Adipose tissue (tissue), 3 donors: ENCODE results near the gene H2AZ2. TPM values are rescaled to one million over a fixed set of nuclear protein-coding genes. Genes with fewer than 3 reads are reported as not detected.
"Not testable (repeated sequence)": the region's sequence is repeated elsewhere in the genome, so short reads cannot be mapped to it uniquely, and the experiment has no call there.

Source experiments
- H3K27ac ChIP-seq: one replicate; pipeline ENCODE4 v1.5.1; 2013; ENCODE audit warnings: low read depth, low read length
- WGBS, 3 donors: extraction: QIAGEN DNeasy Blood & Tissue Kit; methylation state at CpG; one replicate each; pipeline ENCODE4 v1.1.7; 2013; 5-methylcytosine and 5-hydroxymethylcytosine counted together
- polyA plus RNA-seq, 3 donors: library from polyadenylated mRNA; stranded (reverse); fragments of 200-250 nt; gene quantifications; one replicate each; pipeline ENCODE4 v1.2.3, GENCODE V29; 2013
- donor health status: healthy with polysubstance abuse.
- donor health status: Bipolar disorder and iron deficiency.
- donor health status: healthy.

The H2AZ2 gene
- polyA plus RNA-seq, 3 donors = 53.1 to 123 (median 78.6) TPM

DNA sequence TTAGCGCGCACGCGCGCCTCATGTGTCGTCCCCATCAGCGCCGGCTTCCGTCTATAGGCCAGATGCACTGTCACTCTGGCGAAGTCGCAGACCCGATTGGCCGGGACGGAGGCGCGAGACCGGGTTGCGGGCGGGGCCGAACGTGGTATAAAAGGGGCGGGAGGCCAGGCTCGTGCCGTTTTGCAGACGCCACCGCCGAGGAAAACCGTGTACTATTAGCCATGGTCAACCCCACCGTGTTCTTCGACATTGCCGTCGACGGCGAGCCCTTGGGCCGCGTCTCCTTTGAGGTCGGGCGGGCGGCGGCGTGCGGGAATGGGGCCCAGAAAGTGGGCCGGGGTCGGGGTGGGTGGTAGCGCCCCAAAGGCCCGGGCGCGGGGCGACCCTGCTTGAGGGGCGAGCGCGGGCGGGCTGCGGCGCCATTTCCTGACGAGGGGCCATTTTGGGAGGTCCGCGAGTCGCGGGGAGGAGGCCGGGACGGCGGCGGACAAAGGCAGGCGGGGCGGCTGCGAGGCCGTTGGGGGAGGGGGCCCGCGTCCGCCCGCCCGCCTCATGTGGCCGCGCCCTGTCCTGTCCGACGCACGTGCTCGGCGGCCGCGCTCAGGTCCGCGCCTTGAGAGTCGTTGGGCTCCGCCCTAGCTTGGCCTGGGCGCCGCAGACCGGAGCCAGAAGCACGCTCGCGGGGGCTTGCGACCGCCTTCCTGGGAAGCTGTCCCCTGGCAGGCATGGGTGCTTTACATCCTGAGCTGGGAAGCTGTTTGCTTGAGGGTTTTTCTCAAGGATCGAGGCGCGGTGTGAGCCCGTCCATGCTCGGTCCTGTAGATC, 51.2 kb downstream of the H2AZ2 start, which contains the start of gene PPIA:
TSS of gene PPIA (plus strand) at position 178 of the 825 bp plus-strand sequence. CDS start at position 222, 44 bp downstream.
- WGBS, 3 donors = 1% methylated on average over 83 to 99 of the region's 99 CpGs
- peak within 1 kb of the TSS; percentile 99 for H3K27ac ChIP-seq

DNA sequence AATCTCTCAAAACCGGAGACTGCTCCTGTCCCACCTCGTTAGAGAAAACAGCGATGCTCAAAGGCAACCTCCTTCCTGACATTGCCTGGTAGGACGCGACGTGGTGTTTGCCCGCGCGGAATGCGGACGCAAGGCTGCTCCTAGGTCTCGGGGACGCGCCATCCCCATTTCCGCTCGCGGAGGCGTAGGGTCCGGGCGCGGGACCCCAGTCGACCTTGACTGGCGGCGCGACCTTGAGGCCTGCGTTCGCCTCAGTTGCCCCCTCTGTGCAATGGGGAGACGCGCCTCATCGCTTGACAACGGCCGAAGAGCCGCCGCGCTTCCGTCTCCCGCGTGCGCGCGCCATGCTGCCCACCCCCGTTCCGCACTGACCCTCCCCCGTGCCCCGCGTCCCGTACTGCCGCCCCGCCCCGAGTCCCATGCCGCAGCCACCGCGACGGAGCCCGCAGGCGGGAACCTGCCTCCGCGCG, 51.8 kb downstream of the H2AZ2 start:
- H3K27ac ChIP-seq = no peak overlapping the region
- 1% methylated on average over 59 of the region's 59 CpGs for WGBS, 3 donors

GRCh38 chr7:44794331-44794730, 53.6 kb downstream of the H2AZ2 start:
- no peak overlapping the region for H3K27ac ChIP-seq
- 52 to 58% (median 57%) methylated on average over 3 of the region's 3 CpGs for WGBS, 3 donors

GRCh38 chr7:44793919-44794318, 54.0 kb downstream of the H2AZ2 start:
- 83 to 85% (median 84%) methylated on average over 5 of the region's 5 CpGs for WGBS, 3 donors
- H3K27ac ChIP-seq = no peak overlapping the region

DNA sequence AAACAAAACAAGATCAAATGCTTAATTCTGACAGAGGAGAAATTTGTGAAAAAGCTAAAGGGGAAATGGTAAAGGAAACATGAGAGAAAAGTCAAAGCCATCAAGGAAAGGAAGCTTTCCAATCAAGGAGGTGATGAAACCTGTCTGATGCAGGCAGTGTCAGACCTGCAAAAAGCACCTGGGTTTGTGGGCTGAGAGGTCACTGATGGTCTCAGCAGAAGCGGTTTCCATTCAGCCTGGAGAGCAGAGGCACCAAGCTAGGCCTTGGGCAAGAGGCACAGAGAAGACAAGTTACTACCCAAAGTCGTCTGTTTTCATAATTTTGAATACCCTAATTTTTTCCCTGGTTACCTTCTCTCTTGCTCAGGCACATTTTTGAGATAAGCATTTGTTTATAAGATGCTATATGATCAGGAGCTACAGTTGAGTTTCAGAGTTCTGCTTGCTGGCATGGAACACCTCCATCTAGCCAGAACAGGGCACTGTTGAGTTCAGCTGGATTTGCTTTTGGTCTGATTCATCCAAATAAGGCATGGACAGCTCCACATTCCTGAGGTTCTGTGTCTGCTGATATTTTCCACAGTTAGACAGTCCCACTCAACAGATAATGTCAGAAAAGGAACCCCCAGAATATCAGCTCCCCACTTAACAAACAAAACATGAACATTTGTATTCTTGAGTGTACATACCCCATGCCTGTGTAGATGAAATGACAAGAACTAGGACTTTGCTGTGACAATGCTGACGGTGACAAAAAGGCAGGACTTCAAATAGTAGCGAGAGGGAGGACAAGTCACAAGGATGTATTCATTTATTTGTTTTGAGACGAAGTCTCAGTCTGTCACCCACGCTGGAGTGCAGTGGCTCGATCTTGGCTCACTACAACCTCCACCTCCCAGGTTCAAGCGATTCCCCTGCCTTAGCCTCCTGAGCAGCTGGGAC, 56.3 kb downstream of the H2AZ2 start:
- H3K27ac ChIP-seq = no peak overlapping the region
- WGBS, 3 donors = 90 to 94% (median 90%) methylated on average over 8 of the region's 8 CpGs

DNA sequence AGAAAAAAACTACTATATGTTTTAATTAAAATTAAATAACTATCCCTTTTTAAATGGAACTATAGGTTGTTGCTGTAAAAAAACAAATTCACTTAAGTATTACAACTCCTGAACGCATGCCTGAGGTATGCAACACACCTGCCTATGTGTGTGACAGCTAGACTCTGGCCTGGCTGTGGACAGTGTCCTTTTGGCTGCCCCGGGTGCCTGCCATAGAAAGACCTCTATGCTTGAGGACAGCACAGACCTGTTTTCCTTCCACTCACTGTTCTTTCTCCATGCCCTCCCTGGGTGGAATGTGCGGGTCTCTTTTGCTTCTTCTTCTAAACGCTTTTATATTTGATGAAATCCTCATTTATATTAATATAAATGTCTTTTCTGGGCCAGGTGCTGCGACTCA, 57.9 kb downstream of the H2AZ2 start:
- no peak overlapping the region for H3K27ac ChIP-seq
- 69 to 93% (median 85%) methylated on average over 5 of the region's 5 CpGs for WGBS, 3 donors

DNA sequence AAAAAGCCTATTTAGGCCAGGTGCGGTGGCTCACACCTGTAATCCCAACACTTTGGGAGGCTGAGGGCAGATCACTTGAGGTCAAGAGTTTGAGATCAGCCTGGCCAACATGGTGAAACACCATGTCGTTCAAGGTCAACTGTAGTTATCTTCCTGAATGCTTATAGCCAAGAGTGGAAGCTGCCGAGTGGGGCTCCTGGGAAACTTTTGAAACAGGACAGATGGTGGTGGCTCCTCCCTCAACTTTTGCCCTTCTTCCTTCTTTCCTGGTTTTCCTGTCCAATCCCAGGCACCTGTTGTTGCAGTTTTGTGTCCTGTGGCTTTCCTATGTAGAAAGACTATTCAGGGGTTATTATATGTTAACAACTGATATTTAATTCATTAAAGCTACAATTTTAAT, 60.1 kb downstream of the H2AZ2 start:
- 34 to 70% (median 67%) methylated on average over 3 of the region's 3 CpGs for WGBS, 3 donors
- no peak overlapping the region for H3K27ac ChIP-seq

DNA sequence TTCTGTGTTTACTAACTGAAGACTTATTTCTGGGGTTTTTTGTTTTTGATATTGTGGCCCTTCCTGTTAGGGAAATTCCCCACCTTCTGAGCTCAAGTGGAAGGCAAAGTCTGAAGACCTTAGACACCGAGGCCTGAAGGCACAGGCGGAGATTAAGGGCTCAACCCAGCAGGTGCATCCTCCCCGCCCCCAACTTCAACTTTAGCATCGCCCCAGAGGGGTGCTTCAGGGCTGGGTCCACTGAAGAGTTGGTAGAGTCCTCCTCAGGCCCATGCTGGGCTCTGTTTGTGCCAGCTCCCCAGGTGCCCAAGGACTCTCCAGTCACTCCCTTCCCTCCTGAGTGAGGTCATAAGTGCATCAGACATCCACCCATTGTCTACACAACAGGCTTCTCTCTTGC, 60.8 kb downstream of the H2AZ2 start:
- H3K27ac ChIP-seq = no peak overlapping the region
- 78 to 83% (median 80%) methylated on average over 4 of the region's 4 CpGs for WGBS, 3 donors

DNA sequence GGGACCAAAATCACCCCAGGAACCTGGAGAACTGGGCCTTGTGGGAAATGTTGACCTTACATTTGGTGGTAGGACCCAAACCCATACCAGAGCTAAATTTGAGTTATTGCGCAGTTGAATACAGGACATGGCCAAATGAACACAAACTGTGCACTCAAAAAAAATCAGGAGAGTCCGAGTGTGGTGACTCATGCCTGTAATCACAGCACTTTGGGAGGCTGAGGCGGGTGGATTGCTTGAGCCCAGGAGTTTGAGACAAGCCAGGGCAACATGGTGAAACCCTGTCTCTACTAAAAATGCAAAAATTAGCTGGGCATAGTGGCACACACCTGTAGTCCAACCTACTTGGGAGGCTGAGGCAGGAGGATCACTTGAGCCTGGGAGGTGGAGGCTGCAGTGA, 62.7 kb downstream of the H2AZ2 start:
- 95 to 98% (median 97%) methylated on average over 3 of the region's 3 CpGs for WGBS, 3 donors
- H3K27ac ChIP-seq = not testable (repeated sequence)

DNA sequence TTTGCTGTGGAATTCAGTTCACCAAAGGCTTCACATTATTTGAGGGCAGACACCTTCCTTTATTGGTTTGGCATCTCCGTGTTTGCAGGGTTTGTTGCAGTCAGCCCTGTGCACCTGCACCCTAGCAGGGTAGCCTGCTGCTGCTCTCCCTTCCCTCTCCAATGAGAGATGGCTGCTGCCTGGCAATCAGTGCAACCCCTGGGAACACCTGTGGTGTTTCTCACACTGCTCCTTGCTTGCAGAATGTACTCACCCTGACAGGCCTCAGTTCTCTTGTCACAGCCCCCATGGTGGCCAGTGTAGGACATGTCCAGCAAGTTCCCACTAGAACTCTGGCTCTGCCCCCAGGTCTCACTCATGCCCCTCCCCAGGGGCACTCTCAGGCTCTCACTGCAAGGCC, 63.5 kb downstream of the H2AZ2 start:
- WGBS, 3 donors = 50 to 80% (median 73%) methylated on average over 1 of the region's 1 CpG
- no peak overlapping the region for H3K27ac ChIP-seq

DNA sequence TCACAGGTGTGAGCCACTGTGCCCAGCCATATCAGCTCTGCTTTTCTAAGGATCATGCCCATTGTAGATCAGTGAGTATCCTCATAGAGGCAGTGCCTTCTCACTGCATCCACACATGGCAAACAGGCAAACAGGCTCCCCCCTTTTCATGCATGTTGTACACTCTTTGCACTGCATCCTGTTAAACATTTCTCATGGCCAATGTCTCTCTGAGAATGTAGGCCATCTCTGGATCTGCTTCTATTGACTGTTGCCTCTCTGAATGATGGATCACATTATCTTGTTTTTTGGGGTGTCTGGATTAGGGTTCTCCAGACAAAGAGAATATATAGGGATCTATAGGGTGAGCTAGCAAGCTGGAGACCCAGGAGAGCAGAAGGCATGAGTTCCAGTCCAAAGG, 64.5 kb downstream of the H2AZ2 start:
- H3K27ac ChIP-seq = no peak overlapping the region

- no peak overlapping the region for H3K27ac ChIP-seq
- 96 to 100% (median 100%) methylated on average over 1 of the region's 1 CpG for WGBS, 3 donors
These were observed 65.4 kb downstream of the H2AZ2 start for GRCh38 chr7:44782460-44782859.

Other genes starting within 250 kb of the H2AZ2 start
- 10 to 100 TPM; 22.7 to 71.7 (median 31.9) TPM for gene OGDH, start 241.5 kb downstream of the H2AZ2 start, polyA plus RNA-seq
- 10 to 100 TPM; 28.2 to 42.5 (median 29.5) TPM for gene ZMIZ2, start 99.2 kb downstream of the H2AZ2 start, polyA plus RNA-seq
- gene PPIA, start 51.4 kb downstream of the H2AZ2 start, polyA plus RNA-seq = 1,000 to 10,000 TPM; 1,331 to 2,758 (median 2,310) TPM
- gene PURB, start 37.4 kb upstream of the H2AZ2 start, polyA plus RNA-seq = 1 to 10 TPM; 3.7 to 9.0 (median 8.1) TPM
- 1 to 10 TPM; 1.1 to 6.5 (median 1.8) TPM for gene MYO1G, start 130.9 kb upstream of the H2AZ2 start, polyA plus RNA-seq
- gene CCM2, start 152.1 kb upstream of the H2AZ2 start, polyA plus RNA-seq = 10 to 100 TPM; 21.7 to 58.0 (median 47.7) TPM
- 1 to 10 TPM in 2 of 3 donors, under 1 TPM in 1; 0.95 to 3.3 (median 2.0) TPM for gene NACAD, start 240.9 kb upstream of the H2AZ2 start, polyA plus RNA-seq